Hepatocyte (in vitro differentiated cells): ENCODE measurements around the gene HAUS7.
A peak's percentile ranks its signal among the peaks of the same experiment; 100 is the strongest.

ENCODE experiments used
- EZH2 ChIP-seq: fragments of 200-600 bp; sonication (generic); IDR thresholded peaks from 2 replicates; pipeline ENCODE4 v1.6.1; 2016; ENCODE audit warnings: antibody characterized with exemption, mild to moderate bottlenecking, borderline replicate concordance
- TF ChIP-seq, protein P1 (sequence below): fragments of 200-600 bp; sonication (generic); IDR thresholded peaks from 2 replicates; pipeline ENCODE4 v1.5.1; 2016; ENCODE audit warnings: antibody characterized with exemption, mild to moderate bottlenecking; ENCODE audit not compliant: poor library complexity

DNA sequence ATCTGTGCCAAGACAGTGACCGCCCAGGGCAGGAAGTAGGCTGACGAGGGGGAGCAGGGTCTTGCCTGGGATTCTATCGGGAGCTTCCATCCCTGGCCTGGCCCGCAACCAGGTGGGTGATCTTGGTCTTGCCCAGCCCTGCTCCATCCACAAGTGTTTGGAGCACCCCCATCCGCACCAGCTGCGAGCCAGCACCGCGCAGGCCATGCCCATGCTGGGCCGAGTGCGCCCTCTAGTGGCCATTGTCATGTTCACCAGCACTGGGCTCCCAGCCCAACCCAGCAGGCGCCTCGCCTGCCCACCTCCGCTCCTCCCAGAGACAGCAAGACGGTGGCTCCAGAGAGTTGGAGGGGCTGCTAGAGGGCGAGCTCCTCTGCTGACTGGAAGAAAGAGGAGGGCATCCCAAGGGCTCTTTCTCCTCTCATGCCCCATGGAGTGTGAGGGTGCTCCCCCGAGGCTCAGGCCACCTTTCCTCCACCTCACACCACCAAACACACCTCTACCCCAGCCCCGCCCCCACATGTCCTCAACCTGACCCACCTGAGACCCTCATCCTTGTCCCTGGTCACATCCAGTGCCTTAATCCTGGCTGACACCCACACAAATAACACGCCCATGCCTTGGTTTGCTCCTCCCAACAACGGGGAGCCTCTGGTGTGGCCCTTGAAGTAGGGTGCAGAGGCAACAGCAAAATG, 37.3 kb upstream of the HAUS7 start:
- TF ChIP-seq EZH2 = no peak
- TF ChIP-seq, protein P1, sequence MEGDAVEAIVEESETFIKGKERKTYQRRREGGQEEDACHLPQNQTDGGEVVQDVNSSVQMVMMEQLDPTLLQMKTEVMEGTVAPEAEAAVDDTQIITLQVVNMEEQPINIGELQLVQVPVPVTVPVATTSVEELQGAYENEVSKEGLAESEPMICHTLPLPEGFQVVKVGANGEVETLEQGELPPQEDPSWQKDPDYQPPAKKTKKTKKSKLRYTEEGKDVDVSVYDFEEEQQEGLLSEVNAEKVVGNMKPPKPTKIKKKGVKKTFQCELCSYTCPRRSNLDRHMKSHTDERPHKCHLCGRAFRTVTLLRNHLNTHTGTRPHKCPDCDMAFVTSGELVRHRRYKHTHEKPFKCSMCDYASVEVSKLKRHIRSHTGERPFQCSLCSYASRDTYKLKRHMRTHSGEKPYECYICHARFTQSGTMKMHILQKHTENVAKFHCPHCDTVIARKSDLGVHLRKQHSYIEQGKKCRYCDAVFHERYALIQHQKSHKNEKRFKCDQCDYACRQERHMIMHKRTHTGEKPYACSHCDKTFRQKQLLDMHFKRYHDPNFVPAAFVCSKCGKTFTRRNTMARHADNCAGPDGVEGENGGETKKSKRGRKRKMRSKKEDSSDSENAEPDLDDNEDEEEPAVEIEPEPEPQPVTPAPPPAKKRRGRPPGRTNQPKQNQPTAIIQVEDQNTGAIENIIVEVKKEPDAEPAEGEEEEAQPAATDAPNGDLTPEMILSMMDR = peak; percentile 77
